ENCODE measurements around the gene TACC2.

DNA sequence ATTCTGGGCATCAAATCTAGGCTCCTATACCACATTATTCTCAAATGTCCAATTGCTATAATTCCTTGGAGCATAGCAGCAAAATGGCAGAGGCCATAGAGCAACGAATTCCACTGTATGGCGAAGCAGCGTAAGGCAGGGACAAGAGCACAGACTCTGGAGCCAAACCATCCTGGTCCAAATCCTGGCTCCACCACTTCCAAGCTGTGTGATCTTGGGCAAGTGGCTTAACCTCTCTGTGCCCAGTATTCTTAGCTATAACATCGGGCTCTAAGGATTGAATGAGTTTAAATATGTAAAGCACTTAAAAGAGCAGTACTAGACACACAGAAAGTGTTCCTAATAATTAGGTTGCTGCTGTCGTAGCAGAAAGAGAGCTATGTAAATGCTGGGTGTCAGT lies 56.2 kb downstream of the TACC2 start:
- TF ChIP-seq EZH2 (IDR thresholded peaks at IDR 0.05; ENCODE audit: borderline replicate concordance, low read depth, low read length, severe bottlenecking): no peak
- no peak for TF ChIP-seq CTCF (IDR thresholded peaks at IDR 0.05; ENCODE audit: borderline replicate concordance, extremely low read depth, low read length, poor library complexity, severe bottlenecking)

Data from DND-41 (cell line).